ENCODE results near the gene WDR43.

The WDR43 gene

DNA sequence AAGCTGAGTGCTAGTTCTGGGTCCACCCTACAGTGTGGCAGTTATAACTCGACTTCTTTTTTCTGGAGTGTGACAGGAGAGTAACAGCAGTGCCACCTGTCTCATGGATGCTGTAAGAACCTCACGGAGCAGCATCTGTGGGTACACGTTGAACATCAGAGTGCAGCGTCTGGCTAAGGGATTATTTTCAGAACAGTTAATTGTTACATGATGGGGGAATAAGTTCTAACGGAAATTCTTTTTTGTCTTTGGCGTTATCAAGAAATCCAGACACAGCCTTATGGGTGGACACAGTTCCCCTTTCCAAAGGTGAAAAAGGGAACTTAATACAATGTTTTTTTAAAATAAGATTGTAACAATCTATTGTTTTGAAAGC is 58.4 kb downstream of the WDR43 start:
- peak; percentile 16; the same call in 2 of the 3 replicates for ATAC-seq
- TF ChIP-seq RARB (CRISPR knock-in tag; IDR thresholded peaks at IDR 0.05) (no peak), ARNTL (CRISPR knock-in tag; IDR thresholded peaks at IDR 0.05; ENCODE audit: borderline replicate concordance, low read depth) (no peak), ZNF70 (CRISPR knock-in tag; IDR thresholded peaks at IDR 0.05) (no peak), GLIS3 (CRISPR knock-in tag; IDR thresholded peaks at IDR 0.05) (no peak), PPARA (CRISPR knock-in tag; IDR thresholded peaks at IDR 0.05; ENCODE audit: borderline replicate concordance) (no peak), ESRRG (CRISPR knock-in tag; IDR thresholded peaks at IDR 0.05) (no peak), ZFP30 (CRISPR knock-in tag; IDR thresholded peaks at IDR 0.05) (no peak), CSDC2 (CRISPR knock-in tag; IDR thresholded peaks at IDR 0.05) (no peak), ISL1 (CRISPR knock-in tag; IDR thresholded peaks at IDR 0.05) (no peak), TOX (CRISPR knock-in tag; IDR thresholded peaks at IDR 0.05; ENCODE audit: borderline replicate concordance) (no peak), BACH2 (CRISPR knock-in tag; IDR thresholded peaks at IDR 0.05; ENCODE audit: borderline replicate concordance) (no peak), ZC3H10 (CRISPR knock-in tag; IDR thresholded peaks at IDR 0.05) (no peak), ZNF8 (CRISPR knock-in tag; IDR thresholded peaks at IDR 0.05) (no peak), OSR1 (CRISPR knock-in tag; IDR thresholded peaks at IDR 0.05) (no peak), ZNF565 (CRISPR knock-in tag; conservative IDR thresholded peaks at IDR 0.05; ENCODE audit: low read depth) (no peak), TCF4 (CRISPR knock-in tag; IDR thresholded peaks at IDR 0.05; ENCODE audit: borderline replicate concordance) (no peak)
- TF ChIP-seq, protein P1, sequence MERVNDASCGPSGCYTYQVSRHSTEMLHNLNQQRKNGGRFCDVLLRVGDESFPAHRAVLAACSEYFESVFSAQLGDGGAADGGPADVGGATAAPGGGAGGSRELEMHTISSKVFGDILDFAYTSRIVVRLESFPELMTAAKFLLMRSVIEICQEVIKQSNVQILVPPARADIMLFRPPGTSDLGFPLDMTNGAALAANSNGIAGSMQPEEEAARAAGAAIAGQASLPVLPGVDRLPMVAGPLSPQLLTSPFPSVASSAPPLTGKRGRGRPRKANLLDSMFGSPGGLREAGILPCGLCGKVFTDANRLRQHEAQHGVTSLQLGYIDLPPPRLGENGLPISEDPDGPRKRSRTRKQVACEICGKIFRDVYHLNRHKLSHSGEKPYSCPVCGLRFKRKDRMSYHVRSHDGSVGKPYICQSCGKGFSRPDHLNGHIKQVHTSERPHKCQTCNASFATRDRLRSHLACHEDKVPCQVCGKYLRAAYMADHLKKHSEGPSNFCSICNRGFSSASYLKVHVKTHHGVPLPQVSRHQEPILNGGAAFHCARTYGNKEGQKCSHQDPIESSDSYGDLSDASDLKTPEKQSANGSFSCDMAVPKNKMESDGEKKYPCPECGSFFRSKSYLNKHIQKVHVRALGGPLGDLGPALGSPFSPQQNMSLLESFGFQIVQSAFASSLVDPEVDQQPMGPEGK (CRISPR knock-in tag; IDR thresholded peaks at IDR 0.05; ENCODE audit: borderline replicate concordance), result no peak
- TF ChIP-seq, protein P2, sequence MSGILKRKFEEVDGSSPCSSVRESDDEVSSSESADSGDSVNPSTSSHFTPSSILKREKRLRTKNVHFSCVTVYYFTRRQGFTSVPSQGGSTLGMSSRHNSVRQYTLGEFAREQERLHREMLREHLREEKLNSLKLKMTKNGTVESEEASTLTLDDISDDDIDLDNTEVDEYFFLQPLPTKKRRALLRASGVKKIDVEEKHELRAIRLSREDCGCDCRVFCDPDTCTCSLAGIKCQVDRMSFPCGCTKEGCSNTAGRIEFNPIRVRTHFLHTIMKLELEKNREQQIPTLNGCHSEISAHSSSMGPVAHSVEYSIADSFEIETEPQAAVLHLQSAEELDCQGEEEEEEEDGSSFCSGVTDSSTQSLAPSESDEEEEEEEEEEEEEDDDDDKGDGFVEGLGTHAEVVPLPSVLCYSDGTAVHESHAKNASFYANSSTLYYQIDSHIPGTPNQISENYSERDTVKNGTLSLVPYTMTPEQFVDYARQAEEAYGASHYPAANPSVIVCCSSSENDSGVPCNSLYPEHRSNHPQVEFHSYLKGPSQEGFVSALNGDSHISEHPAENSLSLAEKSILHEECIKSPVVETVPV (CRISPR knock-in tag; IDR thresholded peaks at IDR 0.05), result no peak
- TF ChIP-seq, protein P3, sequence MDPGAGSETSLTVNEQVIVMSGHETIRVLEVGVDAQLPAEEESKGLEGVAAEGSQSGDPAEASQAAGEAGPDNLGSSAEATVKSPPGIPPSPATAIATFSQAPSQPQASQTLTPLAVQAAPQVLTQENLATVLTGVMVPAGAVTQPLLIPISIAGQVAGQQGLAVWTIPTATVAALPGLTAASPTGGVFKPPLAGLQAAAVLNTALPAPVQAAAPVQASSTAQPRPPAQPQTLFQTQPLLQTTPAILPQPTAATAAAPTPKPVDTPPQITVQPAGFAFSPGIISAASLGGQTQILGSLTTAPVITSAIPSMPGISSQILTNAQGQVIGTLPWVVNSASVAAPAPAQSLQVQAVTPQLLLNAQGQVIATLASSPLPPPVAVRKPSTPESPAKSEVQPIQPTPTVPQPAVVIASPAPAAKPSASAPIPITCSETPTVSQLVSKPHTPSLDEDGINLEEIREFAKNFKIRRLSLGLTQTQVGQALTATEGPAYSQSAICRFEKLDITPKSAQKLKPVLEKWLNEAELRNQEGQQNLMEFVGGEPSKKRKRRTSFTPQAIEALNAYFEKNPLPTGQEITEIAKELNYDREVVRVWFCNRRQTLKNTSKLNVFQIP (CRISPR knock-in tag; IDR thresholded peaks at IDR 0.05; ENCODE audit: borderline replicate concordance, low read depth), result no peak
- TF ChIP-seq, protein P4, sequence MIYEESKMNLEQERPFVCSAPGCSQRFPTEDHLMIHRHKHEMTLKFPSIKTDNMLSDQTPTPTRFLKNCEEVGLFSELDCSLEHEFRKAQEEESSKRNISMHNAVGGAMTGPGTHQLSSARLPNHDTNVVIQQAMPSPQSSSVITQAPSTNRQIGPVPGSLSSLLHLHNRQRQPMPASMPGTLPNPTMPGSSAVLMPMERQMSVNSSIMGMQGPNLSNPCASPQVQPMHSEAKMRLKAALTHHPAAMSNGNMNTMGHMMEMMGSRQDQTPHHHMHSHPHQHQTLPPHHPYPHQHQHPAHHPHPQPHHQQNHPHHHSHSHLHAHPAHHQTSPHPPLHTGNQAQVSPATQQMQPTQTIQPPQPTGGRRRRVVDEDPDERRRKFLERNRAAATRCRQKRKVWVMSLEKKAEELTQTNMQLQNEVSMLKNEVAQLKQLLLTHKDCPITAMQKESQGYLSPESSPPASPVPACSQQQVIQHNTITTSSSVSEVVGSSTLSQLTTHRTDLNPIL (CRISPR knock-in tag; IDR thresholded peaks at IDR 0.05; ENCODE audit: low read depth), result no peak

DNA sequence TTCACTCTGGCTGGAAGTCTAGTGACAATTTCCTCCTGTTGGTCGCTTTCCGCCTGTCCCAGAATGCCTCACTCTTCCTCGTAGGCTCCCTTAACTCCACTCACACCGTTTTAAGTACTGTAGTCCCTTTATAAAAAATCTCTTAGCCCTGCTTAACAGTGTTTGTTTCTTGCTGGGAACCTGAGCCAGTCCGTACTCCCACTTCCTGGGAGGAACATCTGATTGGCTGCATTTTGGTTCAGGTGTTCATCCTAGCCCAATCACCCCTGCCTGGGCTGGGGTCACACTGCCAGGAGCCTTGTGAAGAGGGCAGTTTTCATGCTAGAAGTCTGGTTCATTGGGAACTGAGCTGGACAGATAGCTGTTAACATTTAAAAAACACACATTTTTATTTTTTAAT is 61.0 kb downstream of the WDR43 start:
- no peak for TF ChIP-seq ZNF565 (CRISPR knock-in tag; conservative IDR thresholded peaks at IDR 0.05; ENCODE audit: low read depth)
- TF ChIP-seq, protein P5, sequence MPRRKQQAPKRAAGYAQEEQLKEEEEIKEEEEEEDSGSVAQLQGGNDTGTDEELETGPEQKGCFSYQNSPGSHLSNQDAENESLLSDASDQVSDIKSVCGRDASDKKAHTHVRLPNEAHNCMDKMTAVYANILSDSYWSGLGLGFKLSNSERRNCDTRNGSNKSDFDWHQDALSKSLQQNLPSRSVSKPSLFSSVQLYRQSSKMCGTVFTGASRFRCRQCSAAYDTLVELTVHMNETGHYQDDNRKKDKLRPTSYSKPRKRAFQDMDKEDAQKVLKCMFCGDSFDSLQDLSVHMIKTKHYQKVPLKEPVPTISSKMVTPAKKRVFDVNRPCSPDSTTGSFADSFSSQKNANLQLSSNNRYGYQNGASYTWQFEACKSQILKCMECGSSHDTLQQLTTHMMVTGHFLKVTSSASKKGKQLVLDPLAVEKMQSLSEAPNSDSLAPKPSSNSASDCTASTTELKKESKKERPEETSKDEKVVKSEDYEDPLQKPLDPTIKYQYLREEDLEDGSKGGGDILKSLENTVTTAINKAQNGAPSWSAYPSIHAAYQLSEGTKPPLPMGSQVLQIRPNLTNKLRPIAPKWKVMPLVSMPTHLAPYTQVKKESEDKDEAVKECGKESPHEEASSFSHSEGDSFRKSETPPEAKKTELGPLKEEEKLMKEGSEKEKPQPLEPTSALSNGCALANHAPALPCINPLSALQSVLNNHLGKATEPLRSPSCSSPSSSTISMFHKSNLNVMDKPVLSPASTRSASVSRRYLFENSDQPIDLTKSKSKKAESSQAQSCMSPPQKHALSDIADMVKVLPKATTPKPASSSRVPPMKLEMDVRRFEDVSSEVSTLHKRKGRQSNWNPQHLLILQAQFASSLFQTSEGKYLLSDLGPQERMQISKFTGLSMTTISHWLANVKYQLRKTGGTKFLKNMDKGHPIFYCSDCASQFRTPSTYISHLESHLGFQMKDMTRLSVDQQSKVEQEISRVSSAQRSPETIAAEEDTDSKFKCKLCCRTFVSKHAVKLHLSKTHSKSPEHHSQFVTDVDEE (CRISPR knock-in tag; IDR thresholded peaks at IDR 0.05), result no peak
- TF ChIP-seq RARB (CRISPR knock-in tag; IDR thresholded peaks at IDR 0.05), result no peak
- no peak for TF ChIP-seq ARNTL (CRISPR knock-in tag; IDR thresholded peaks at IDR 0.05; ENCODE audit: borderline replicate concordance, low read depth)
- TF ChIP-seq ZNF8 (CRISPR knock-in tag; IDR thresholded peaks at IDR 0.05), result no peak
- no peak for TF ChIP-seq PPARA (CRISPR knock-in tag; IDR thresholded peaks at IDR 0.05; ENCODE audit: borderline replicate concordance)
- no peak for TF ChIP-seq ISL1 (CRISPR knock-in tag; IDR thresholded peaks at IDR 0.05)
- TF ChIP-seq, protein P4 (CRISPR knock-in tag; IDR thresholded peaks at IDR 0.05; ENCODE audit: low read depth), result no peak
- no peak for TF ChIP-seq ZNF70 (CRISPR knock-in tag; IDR thresholded peaks at IDR 0.05)
- no peak for TF ChIP-seq ZC3H10 (CRISPR knock-in tag; IDR thresholded peaks at IDR 0.05)
- TF ChIP-seq, protein P3 (CRISPR knock-in tag; IDR thresholded peaks at IDR 0.05; ENCODE audit: borderline replicate concordance, low read depth), result no peak
- no peak for TF ChIP-seq OSR1 (CRISPR knock-in tag; IDR thresholded peaks at IDR 0.05)
- TF ChIP-seq SNAI2 (CRISPR knock-in tag; IDR thresholded peaks at IDR 0.05), result no peak
- no peak for TF ChIP-seq BACH2 (CRISPR knock-in tag; IDR thresholded peaks at IDR 0.05; ENCODE audit: borderline replicate concordance)
- no peak for TF ChIP-seq GLIS3 (CRISPR knock-in tag; IDR thresholded peaks at IDR 0.05)
- no peak for TF ChIP-seq ZFP30 (CRISPR knock-in tag; IDR thresholded peaks at IDR 0.05)
- no peak for TF ChIP-seq CSDC2 (CRISPR knock-in tag; IDR thresholded peaks at IDR 0.05)
- no peak for TF ChIP-seq TOX (CRISPR knock-in tag; IDR thresholded peaks at IDR 0.05; ENCODE audit: borderline replicate concordance)
- no peak for TF ChIP-seq TCF4 (CRISPR knock-in tag; IDR thresholded peaks at IDR 0.05; ENCODE audit: borderline replicate concordance)
- ATAC-seq, result no peak

Measured in SK-N-SH treated with all-trans-retinoic acid at 6 μM for 48 hours (cell line).